Measurements from ENCODE around the gene KANSL3.

Gene KANSL3

DNA sequence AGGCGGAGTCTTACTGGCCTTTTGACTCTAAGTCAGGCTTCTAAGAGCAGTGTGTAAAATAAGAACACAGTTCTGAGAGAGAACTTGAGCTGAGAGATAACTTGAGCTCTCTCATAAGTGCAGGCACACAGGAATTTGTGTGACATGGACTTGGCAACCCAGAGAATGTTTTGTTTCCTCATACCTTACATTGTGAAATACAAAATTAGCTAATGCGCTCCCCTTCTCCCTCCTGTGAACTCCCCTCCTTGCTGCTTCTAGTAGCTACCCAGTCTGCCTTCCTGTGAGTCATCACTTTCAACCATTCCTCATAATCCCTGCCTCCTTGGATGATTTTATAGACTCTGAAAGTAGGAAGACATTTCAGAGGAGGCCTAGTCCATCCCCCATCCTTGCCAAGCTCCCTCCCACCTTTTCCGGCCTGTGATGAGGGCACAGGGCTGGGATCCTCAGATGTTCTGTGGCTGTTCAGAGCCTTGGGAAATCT lies 27.0 kb upstream of the KANSL3 start:
- in situ Hi-C loops (cut with MboI; ENCODE audit: low sequenced_read_pairs, unreplicated experiment) = no loop called here
- TF ChIP-seq, protein P1, sequence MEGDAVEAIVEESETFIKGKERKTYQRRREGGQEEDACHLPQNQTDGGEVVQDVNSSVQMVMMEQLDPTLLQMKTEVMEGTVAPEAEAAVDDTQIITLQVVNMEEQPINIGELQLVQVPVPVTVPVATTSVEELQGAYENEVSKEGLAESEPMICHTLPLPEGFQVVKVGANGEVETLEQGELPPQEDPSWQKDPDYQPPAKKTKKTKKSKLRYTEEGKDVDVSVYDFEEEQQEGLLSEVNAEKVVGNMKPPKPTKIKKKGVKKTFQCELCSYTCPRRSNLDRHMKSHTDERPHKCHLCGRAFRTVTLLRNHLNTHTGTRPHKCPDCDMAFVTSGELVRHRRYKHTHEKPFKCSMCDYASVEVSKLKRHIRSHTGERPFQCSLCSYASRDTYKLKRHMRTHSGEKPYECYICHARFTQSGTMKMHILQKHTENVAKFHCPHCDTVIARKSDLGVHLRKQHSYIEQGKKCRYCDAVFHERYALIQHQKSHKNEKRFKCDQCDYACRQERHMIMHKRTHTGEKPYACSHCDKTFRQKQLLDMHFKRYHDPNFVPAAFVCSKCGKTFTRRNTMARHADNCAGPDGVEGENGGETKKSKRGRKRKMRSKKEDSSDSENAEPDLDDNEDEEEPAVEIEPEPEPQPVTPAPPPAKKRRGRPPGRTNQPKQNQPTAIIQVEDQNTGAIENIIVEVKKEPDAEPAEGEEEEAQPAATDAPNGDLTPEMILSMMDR (IDR thresholded peaks at IDR 0.05; ENCODE audit: borderline replicate concordance, control extremely low read depth, extremely low read depth, insufficient read depth, missing control alignments) = no peak
- DNase-seq (ENCODE audit: low spot score) = no peak

DNA sequence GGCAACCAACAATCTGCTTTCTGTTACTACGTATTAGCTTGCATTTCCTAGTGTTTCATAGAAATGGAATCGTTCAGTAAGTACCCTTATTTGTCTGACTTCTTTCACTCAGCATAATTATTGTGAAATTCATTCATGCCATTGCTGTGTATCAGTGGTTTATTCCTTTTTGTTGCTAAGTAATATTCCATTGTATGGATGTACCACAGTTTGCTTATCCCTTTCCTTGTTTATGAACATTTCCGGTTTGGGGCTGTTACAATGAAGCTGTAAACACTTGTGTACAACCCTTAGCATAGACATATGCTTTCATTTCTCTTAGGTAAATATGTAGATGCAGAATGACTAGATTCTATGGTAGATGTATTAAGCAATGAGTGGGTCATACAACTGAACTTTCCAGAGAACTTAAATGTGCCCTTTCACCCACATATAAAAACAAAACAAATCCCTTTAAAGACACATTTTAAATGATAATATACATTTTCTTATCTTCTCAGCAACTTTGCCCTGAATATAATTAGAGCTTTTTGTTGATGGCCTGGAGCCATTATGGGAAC lies 26.3 kb upstream of the KANSL3 start:
- in situ Hi-C loops (cut with MboI; ENCODE audit: low sequenced_read_pairs, unreplicated experiment) = no loop called here
- no peak for DNase-seq (ENCODE audit: low spot score)
- TF ChIP-seq, protein P1 (IDR thresholded peaks at IDR 0.05; ENCODE audit: borderline replicate concordance, control extremely low read depth, extremely low read depth, insufficient read depth, missing control alignments) = no peak

DNA sequence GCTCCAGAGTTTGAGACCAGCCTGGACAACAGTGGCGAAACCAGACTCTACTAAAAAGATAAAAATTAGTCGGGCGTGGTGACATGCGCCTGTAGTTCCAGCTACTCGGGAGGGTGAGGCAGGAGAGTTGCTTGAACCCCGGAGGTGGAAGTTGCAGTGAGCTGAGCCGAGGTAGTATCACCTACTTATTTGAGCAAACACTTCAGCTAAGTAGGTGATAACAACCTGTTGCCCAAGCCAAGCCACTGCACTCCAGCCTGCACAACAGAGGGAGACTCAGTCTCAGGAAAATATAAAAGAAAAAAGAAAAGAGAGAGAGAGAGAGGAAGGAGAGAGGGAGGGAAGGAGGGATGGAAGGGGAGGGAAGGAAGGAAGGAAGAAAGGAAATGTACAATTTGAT lies 25.7 kb upstream of the KANSL3 start:
- no peak for DNase-seq (ENCODE audit: low spot score)
- in situ Hi-C loops (cut with MboI; ENCODE audit: low sequenced_read_pairs, unreplicated experiment) = no loop called here
- TF ChIP-seq, protein P1 (IDR thresholded peaks at IDR 0.05; ENCODE audit: borderline replicate concordance, control extremely low read depth, extremely low read depth, insufficient read depth, missing control alignments) = no peak

DNA sequence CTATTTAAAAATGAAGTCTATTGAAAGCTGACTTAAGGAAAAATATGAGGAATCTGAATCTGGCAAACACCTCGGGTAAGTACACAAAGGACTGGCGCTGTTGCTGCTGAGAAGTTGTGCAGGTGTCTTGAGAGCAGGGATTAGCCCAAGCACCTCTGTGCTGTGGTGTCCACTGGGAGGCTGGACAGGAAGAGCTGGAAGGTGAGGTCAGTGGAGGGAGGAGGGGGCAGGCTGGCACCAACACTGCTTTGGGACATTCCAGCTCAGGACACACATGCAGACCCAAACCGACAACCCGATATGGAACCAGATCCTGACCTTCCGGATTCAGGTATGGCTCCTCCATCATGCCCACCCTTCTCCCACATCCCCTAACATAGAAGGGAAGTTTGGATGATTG lies 25.1 kb upstream of the KANSL3 start:
- DNase-seq (ENCODE audit: low spot score) = no peak
- TF ChIP-seq, protein P1 (IDR thresholded peaks at IDR 0.05; ENCODE audit: borderline replicate concordance, control extremely low read depth, extremely low read depth, insufficient read depth, missing control alignments) = no peak
- in situ Hi-C loops (cut with MboI; ENCODE audit: low sequenced_read_pairs, unreplicated experiment) = no loop called here

DNA sequence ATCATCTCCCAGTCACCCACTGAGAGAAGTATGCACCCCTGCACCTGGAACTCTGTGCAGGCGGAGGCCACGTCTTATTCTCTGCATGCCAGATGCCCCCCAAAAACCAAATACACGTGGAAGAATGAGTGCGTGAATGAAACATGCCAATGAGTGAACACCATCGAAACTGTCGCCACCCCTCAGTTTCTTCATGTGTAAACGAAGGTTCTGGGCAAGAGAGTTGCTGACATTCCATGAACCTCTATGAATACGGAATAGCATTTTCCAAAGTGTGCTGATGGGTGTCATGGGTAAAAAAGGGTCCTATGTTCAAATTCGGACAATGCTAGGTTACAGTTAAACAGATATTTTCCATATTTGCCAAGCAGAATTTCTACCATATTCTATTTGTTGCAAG lies 24.2 kb upstream of the KANSL3 start:
- no peak for DNase-seq (ENCODE audit: low spot score)
- in situ Hi-C loops (cut with MboI; ENCODE audit: low sequenced_read_pairs, unreplicated experiment) = no loop called here
- TF ChIP-seq, protein P1 (IDR thresholded peaks at IDR 0.05; ENCODE audit: borderline replicate concordance, control extremely low read depth, extremely low read depth, insufficient read depth, missing control alignments) = no peak

DNA sequence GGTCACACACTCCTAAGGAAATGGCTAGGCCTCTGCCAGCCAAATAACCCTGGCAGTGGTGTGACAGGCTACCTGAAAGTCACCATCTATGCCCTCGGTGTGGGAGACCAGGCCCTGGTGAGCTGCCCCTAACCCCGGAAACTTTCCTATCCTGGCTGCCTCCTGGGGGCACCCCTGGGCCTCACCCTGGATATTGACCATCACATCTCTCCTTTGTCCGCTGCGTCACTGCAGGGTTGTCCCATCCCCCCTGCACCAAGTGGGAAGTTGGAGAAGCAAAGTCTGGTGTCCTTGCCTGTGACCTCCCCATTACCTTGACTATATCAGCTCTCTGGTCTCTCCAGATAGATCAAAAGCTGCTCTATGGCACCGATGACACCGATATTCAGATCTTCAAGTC lies 23.2 kb upstream of the KANSL3 start:
- TF ChIP-seq, protein P1 (IDR thresholded peaks at IDR 0.05; ENCODE audit: borderline replicate concordance, control extremely low read depth, extremely low read depth, insufficient read depth, missing control alignments) = no peak
- in situ Hi-C loops (cut with MboI; ENCODE audit: low sequenced_read_pairs, unreplicated experiment) = no loop called here
- DNase-seq (ENCODE audit: low spot score) = no peak

Data from GM13976 (cell line).